IMR-90 (cell line): ENCODE measurements around the gene PTCSC3. TPM values are rescaled to one million over a fixed set of nuclear protein-coding genes. Genes with fewer than 3 reads are reported as not detected.

Experiments used
- ATAC-seq: fragments of 200-7000 bp; cut with Tn5 transposase; 2 replicates; pipeline ENCODE4 v1.9.1; 2020; ENCODE audit warnings: low read depth, mild to moderate bottlenecking, moderate library complexity
- BruUV-seq: library from RNA; stranded (reverse); fragments of 400-500 nt; replicated peaks from 2 replicates; lab custom pipeline; 2021; lab: Mats Ljungman, UMichigan
- CTCF ChIA-PET: fragments of 300-600 bp; formaldehyde crosslinking; extraction: SDS; loops from one replicate; lab custom pipeline; 2021; ENCODE audit warnings: antibody characterized with exemption; lab: Yijun Ruan, JAX
- POLR2A ChIA-PET: fragments of 300-600 bp; sonication (Branson Sonifier 250); formaldehyde crosslinking; loops from one replicate; lab custom pipeline; 2022; ENCODE audit warnings: antibody characterized with exemption; ENCODE audit not compliant: unreplicated experiment; lab: Charles Lee
- DNase-seq: peaks from one replicate; pipeline ENCODE4 v3.0.0; 2013
- H2AFZ ChIP-seq: replicated peaks from 2 replicates; pipeline ENCODE3; 2013; ENCODE audit warnings: low read length, mild to moderate bottlenecking; ENCODE audit not compliant: poor library complexity
- H2AK5ac ChIP-seq: 2 replicates; pipeline ENCODE4 v1.6.1; 2013; ENCODE audit warnings: low read depth, low read length, inconsistent platforms
- H2AK9ac ChIP-seq: replicated peaks from 2 replicates; pipeline ENCODE3; 2013; ENCODE audit warnings: mild to moderate bottlenecking, low read depth, low read length, moderate library complexity; ENCODE audit not compliant: poor library complexity
- H2BK120ac ChIP-seq: 2 replicates; pipeline ENCODE4 v1.6.1; 2013; ENCODE audit warnings: low read depth, low read length, inconsistent platforms
- H2BK15ac ChIP-seq: 3 replicates; pipeline ENCODE4 v1.6.1; 2013; ENCODE audit warnings: low read depth, low read length, inconsistent platforms
- H2BK20ac ChIP-seq: 2 replicates; pipeline ENCODE4 v1.6.1; 2013; ENCODE audit warnings: low read depth, mild to moderate bottlenecking, inconsistent platforms, low read length, moderate library complexity
- H2BK5ac ChIP-seq: 2 replicates; pipeline ENCODE4 v1.6.1; 2013; ENCODE audit warnings: mild to moderate bottlenecking, low read depth, low read length, inconsistent platforms; ENCODE audit not compliant: poor library complexity, severe bottlenecking
- H3K14ac ChIP-seq: replicated peaks from 2 replicates; pipeline ENCODE4 v1.6.1; 2013; ENCODE audit warnings: low read depth, low read length, inconsistent platforms
- H3K18ac ChIP-seq: 2 replicates; pipeline ENCODE4 v1.6.1; 2013; ENCODE audit warnings: low read depth, low read length, control low read depth
- H3K23ac ChIP-seq: 2 replicates; pipeline ENCODE4 v1.6.1; 2013; ENCODE audit warnings: low read depth, low read length, inconsistent platforms
- H3K27ac ChIP-seq: 2 replicates; pipeline ENCODE4 v1.5.1; 2013; ENCODE audit warnings: mild to moderate bottlenecking, control low read depth, low read length; ENCODE audit not compliant: insufficient read depth
- H3K27me3 ChIP-seq: 2 replicates; pipeline ENCODE4 v1.6.1; 2013; ENCODE audit warnings: low read length; ENCODE audit not compliant: control insufficient read depth, insufficient read depth
- H3K36me3 ChIP-seq: 2 replicates; pipeline ENCODE4 v1.6.1; 2013; ENCODE audit warnings: low read length, mixed read lengths; ENCODE audit not compliant: control insufficient read depth, insufficient read depth
- H3K4ac ChIP-seq: 2 replicates; pipeline ENCODE4 v1.6.1; 2013; ENCODE audit warnings: low read depth, low read length, inconsistent platforms
- H3K4me1 ChIP-seq: 2 replicates; pipeline ENCODE4 v1.6.1; 2013; ENCODE audit warnings: low read length, mixed read lengths; ENCODE audit not compliant: control insufficient read depth, insufficient read depth
- H3K4me2 ChIP-seq: 2 replicates; pipeline ENCODE4 v1.6.1; 2013; ENCODE audit warnings: low read depth, mild to moderate bottlenecking, control low read depth, low read length, moderate library complexity
- H3K4me3 ChIP-seq: 2 replicates; pipeline ENCODE4 v1.5.1; 2013; ENCODE audit warnings: low read depth, mild to moderate bottlenecking, control low read depth, low read length, moderate library complexity; ENCODE audit not compliant: insufficient read depth
- H3K56ac ChIP-seq: 2 replicates; pipeline ENCODE4 v1.6.1; 2013; ENCODE audit warnings: low read length, inconsistent platforms; ENCODE audit not compliant: insufficient read depth; ENCODE audit errors: extremely low read depth
- H3K79me1 ChIP-seq, 2 experiments: 2 replicates each; pipeline ENCODE4 v1.6.1; 2013; ENCODE audit warnings: low read length in 2 of 2, inconsistent platforms in 1 of 2, low read depth in 1 of 2
- H3K9ac ChIP-seq: 2 replicates; pipeline ENCODE4 v1.6.1; 2013; ENCODE audit warnings: low read depth, low read length, control low read depth
- H3K9me1 ChIP-seq: 2 replicates; pipeline ENCODE4 v1.6.1; 2013; ENCODE audit warnings: low read length, inconsistent platforms; ENCODE audit not compliant: insufficient read depth
- H3K9me3 ChIP-seq: 2 replicates; pipeline ENCODE4 v1.6.1; 2013; ENCODE audit warnings: low read length; ENCODE audit not compliant: control insufficient read depth, insufficient read depth
- H4K20me1 ChIP-seq: 2 replicates; pipeline ENCODE4 v1.6.1; 2013; ENCODE audit warnings: low read length, inconsistent platforms; ENCODE audit not compliant: insufficient read depth
- H4K5ac ChIP-seq: 2 replicates; pipeline ENCODE4 v1.6.1; 2013; ENCODE audit warnings: mild to moderate bottlenecking, low read depth, low read length, control low read depth
- H4K8ac ChIP-seq, 2 experiments: 2 replicates each; pipeline ENCODE4 v1.6.1; 2013; ENCODE audit warnings: low read depth in 2 of 2, low read length in 2 of 2, control low read depth in 1 of 2, inconsistent platforms in 1 of 2
- H4K91ac ChIP-seq: 2 replicates; pipeline ENCODE4 v1.6.1; 2013; ENCODE audit warnings: low read depth, low read length, inconsistent platforms; ENCODE audit not compliant: insufficient read depth
- BHLHE40 ChIP-seq: fragments of 150-350 bp; IDR thresholded peaks from 2 replicates; pipeline ENCODE4 v1.6.1; 2016; ENCODE audit warnings: mild to moderate bottlenecking, low read depth, low read length
- CHD1 ChIP-seq: IDR thresholded peaks from 2 replicates; pipeline ENCODE4 v1.6.1; 2012; ENCODE audit warnings: low read depth, low read length, improper control_type of control experiment
- FOS ChIP-seq: fragments of 150-350 bp; IDR thresholded peaks from 2 replicates; pipeline ENCODE4 v1.6.1; 2016; ENCODE audit warnings: low read depth, low read length
- MAFK ChIP-seq: IDR thresholded peaks from 2 replicates; pipeline ENCODE4 v1.6.1; 2012; ENCODE audit warnings: low read depth, low read length, improper control_type of control experiment
- MXI1 ChIP-seq: IDR thresholded peaks from 2 replicates; pipeline ENCODE4 v1.6.1; 2012; ENCODE audit warnings: low read depth, mild to moderate bottlenecking, low read length, moderate library complexity, borderline replicate concordance
- RCOR1 ChIP-seq: IDR thresholded peaks from 2 replicates; pipeline ENCODE4 v1.6.1; 2012; ENCODE audit warnings: mild to moderate bottlenecking, low read length, improper control_type of control experiment; ENCODE audit not compliant: insufficient replicate concordance
- RFX5 ChIP-seq: IDR thresholded peaks from 2 replicates; pipeline ENCODE4 v1.8.0; 2012; ENCODE audit warnings: low read depth, mild to moderate bottlenecking, low read length, moderate library complexity
- WGBS, 2 experiments: methylation state at CpG; one replicate each; pipeline versions ENCODE4 v1.1.5 to v1.1.7; 2013; ENCODE audit warnings: missing lambda C conversion rate in 2 of 2; ENCODE audit not compliant: insufficient read length in 1 of 2; ENCODE audit errors: extremely low coverage in 2 of 2; 5-methylcytosine and 5-hydroxymethylcytosine counted together
- dilution Hi-C: fragments of 300-500 bp; cut with HindIII; formaldehyde crosslinking; loops from one replicate; pipeline ENCODE4 v1.14.3; 2018; ENCODE audit warnings: low sequenced_read_pairs; ENCODE audit not compliant: unreplicated experiment
- in situ Hi-C: fragments of 300-500 bp; cut with MboI; formaldehyde crosslinking; loops from 3 replicates; pipeline ENCODE4 v1.14.3; 2019; ENCODE audit warnings: low sequenced_read_pairs, inconsistent platforms, mixed read lengths
- intact Hi-C: fragments of 100-400 bp; cut with micrococcal nuclease; formaldehyde crosslinking; loops from 2 replicates; pipeline ENCODE4 v1.10.0; 2022
- polyA plus RNA-seq, 3 experiments: library from polyadenylated mRNA; depleted of rRNA; stranded (reverse); fragments of >200 nt; gene quantifications; 2 replicates each; pipeline ENCODE4 v1.2.3, GENCODE V29; 2012; ENCODE audit warnings: low replicate concordance in 1 of 3
- total RNA-seq: library from RNA; depleted of rRNA; stranded (reverse); fragments of >200 nt; gene quantifications from 2 replicates; pipeline ENCODE4 v1.2.3, GENCODE V29; 2012
- TF ChIP-seq, protein P1 (sequence below): conservative IDR thresholded peaks from 2 replicates; pipeline ENCODE4 v1.5.1; 2012; ENCODE audit warnings: mild to moderate bottlenecking, low read depth, low read length, improper control_type of control experiment

The PTCSC3 gene
- total and polyA plus RNA-seq, 2 of the 4 experiments (the other 2 are of a cell fraction): not detected

DNA sequence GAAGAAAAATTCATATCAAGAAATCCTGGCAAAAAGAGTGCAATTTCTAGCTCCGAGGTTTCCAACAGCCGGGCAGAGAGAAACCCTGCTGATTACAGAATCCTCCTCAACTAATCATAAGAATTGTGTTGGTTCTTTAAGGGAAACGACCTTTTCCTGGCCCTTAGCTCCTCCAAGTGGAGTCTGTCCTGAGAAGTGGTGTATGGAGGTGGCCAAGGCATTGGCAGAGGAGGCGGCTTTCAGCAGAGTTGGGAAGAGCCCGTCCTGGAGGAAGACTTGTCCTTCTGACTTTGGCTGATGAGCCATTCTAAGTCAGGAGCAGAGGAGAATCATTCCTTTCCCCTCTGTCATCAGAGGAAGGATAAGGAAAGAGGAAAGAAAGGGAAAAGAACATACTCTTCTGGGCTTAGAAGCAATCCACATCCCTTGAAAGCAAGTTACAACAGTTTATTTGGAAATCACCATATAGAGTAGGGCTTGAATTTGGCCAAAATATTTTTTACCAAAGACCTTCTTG lies 46.5 kb upstream of the PTCSC3 start:
- Histone ChIP-seq H3K36me3 (no peaks in the 10 kb centered on the region), H4K8ac (no peak overlapping the region; a peak in 1 of 4 replicates), H3K9ac (no peak overlapping the region), H2AK5ac (no peak overlapping the region), H3K79me1 (no peaks in the 10 kb centered on the region), H2BK120ac (no peak overlapping the region), H4K5ac (no peak overlapping the region), H3K14ac (no peak overlapping the region), H2BK20ac (peak overlapping the region; percentile 69; the same call in 1 of the 2 replicates), H4K20me1 (no peaks in the 10 kb centered on the region), H3K27ac (no peak overlapping the region), H2AFZ (peak overlapping the region; percentile 67), H3K4me3 (no peak overlapping the region), H3K9me1 (no peaks in the 10 kb centered on the region), H3K9me3 (no peaks in the 10 kb centered on the region), H3K23ac (no peak overlapping the region), H3K18ac (no peak overlapping the region), H2BK5ac (no peak overlapping the region), H3K4me2 (no peak overlapping the region), H2AK9ac (no peak overlapping the region), H3K56ac (no peak overlapping the region), H2BK15ac (no peak overlapping the region), H3K4me1 (peaks cover 11% of the 10 kb centered on the region), H4K91ac (no peak overlapping the region), H3K4ac (no peak overlapping the region), H3K27me3 (peaks cover 5% of the 10 kb centered on the region; the same call in 1 of the 2 replicates)
- DNase-seq (peak; percentile 22), ATAC-seq (peak; percentile 29)
- dilution Hi-C loops (no loop called here), intact Hi-C loops (no loop called here), in situ Hi-C loops (no loop called here)
- POLR2A ChIA-PET: no interaction called here
- BruUV-seq: no TSS peak
- no CpG with 5 or more reads among the region's 5 CpGs for WGBS, 2 experiments
- no peak for TF ChIP-seq RFX5
- no peak for TF ChIP-seq FOS
- TF ChIP-seq MXI1: no peak
- TF ChIP-seq BHLHE40: no peak
- TF ChIP-seq CHD1: no peak
- TF ChIP-seq, protein P1, sequence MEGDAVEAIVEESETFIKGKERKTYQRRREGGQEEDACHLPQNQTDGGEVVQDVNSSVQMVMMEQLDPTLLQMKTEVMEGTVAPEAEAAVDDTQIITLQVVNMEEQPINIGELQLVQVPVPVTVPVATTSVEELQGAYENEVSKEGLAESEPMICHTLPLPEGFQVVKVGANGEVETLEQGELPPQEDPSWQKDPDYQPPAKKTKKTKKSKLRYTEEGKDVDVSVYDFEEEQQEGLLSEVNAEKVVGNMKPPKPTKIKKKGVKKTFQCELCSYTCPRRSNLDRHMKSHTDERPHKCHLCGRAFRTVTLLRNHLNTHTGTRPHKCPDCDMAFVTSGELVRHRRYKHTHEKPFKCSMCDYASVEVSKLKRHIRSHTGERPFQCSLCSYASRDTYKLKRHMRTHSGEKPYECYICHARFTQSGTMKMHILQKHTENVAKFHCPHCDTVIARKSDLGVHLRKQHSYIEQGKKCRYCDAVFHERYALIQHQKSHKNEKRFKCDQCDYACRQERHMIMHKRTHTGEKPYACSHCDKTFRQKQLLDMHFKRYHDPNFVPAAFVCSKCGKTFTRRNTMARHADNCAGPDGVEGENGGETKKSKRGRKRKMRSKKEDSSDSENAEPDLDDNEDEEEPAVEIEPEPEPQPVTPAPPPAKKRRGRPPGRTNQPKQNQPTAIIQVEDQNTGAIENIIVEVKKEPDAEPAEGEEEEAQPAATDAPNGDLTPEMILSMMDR: no peak
- no peak for TF ChIP-seq RCOR1
- TF ChIP-seq MAFK: no peak
- CTCF ChIA-PET: no interaction called here
